IPS-15b (cell line): Measurements from ENCODE around the gene TTC5.
"Not testable (repeated sequence)": the region's sequence is repeated elsewhere in the genome, so short reads cannot be mapped to it uniquely, and the experiment has no call there.

Experiments used
- H3K27me3 ChIP-seq: one replicate; pipeline ENCODE4 v1.6.1; 2013; ENCODE audit warnings: low read length; ENCODE audit not compliant: control insufficient read depth, insufficient read depth
- H3K36me3 ChIP-seq: one replicate; pipeline ENCODE4 v1.6.1; 2013; ENCODE audit warnings: low read length; ENCODE audit not compliant: control insufficient read depth, insufficient read depth
- H3K4me1 ChIP-seq: one replicate; pipeline ENCODE4 v1.6.1; 2013; ENCODE audit warnings: mild to moderate bottlenecking, low read length; ENCODE audit not compliant: control insufficient read depth, insufficient read depth
- H3K4me3 ChIP-seq: one replicate; pipeline ENCODE4 v1.5.1; 2013; ENCODE audit warnings: low read depth, low read length
- H3K9ac ChIP-seq: one replicate; pipeline ENCODE4 v1.6.1; 2013; ENCODE audit warnings: low read depth, mild to moderate bottlenecking, low read length
- H3K9me3 ChIP-seq: one replicate; pipeline ENCODE4 v1.6.1; 2013; ENCODE audit warnings: mild to moderate bottlenecking, low read length; ENCODE audit not compliant: control insufficient read depth, insufficient read depth

The TTC5 gene

DNA sequence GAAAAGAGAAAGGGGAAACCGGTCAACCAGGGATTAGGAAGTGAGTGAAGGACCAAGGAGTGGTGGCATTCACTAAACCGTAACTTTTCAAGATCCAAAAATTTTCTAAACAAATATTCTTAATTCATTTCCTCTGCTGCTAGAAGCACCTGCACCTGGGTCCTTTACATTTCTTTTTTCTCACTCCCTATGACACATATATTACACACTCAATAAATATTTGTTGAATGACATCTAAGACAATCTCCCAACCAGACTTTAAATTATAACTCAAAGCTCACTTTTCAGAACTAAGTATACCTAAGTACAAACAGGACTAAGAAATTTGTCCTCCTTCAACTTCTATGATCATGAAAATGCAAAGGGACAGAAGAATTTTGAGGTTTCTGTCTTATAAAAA, 11.1 kb downstream of the TTC5 start:
- H3K36me3 ChIP-seq = peaks cover 7% of the 10 kb centered on the region
- no peaks in the 10 kb centered on the region for H3K4me1 ChIP-seq
- H3K9me3 ChIP-seq = no peaks in the 10 kb centered on the region
- no peak overlapping the region for H3K4me3 ChIP-seq
- no peaks in the 10 kb centered on the region for H3K27me3 ChIP-seq
- H3K9ac ChIP-seq = no peak overlapping the region

DNA sequence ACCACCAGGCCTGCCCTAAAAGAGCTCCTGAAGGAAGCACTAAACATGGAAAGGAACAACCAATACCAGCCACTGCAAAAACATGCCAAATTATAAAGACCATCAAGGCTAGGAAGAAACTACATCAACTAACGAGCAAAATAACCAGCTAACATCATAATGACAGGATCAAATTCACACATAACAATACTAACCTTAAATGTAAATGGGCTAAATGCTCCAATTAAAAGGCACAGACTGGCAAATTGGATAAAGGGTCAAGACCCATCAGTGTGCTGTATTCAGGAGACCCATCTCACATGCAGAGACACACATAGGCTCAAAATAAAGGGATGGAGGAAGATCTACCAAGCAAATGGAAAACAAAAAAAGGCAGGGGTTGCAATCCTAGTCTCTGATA, 23.8 kb downstream of the TTC5 start:
- not testable (repeated sequence) for H3K9me3 ChIP-seq, H3K4me3 ChIP-seq, H3K27me3 ChIP-seq, H3K4me1 ChIP-seq, H3K36me3 ChIP-seq, H3K9ac ChIP-seq

DNA sequence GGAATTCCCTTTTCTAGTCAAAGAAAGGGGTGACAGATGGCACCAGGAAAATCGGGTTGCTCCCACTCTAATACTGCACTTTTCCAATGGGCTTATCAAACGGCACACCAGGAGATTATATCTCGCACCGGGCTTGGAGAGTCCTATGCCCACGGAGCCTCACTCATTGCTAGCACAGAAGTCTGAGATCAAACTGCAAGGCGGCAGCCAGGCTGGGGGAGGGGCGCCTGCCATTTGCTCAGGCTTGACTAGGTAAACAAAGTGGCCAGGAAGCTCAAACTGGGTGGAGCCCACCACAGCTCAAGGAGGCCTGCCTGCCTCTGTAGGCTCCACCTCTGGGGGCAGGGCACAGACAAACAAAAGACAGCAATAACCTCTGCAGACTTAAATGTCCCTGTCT, 25.5 kb downstream of the TTC5 start:
- H3K27me3 ChIP-seq, H3K9ac ChIP-seq, H3K36me3 ChIP-seq, H3K4me1 ChIP-seq, H3K4me3 ChIP-seq, H3K9me3 ChIP-seq: not testable (repeated sequence)

DNA sequence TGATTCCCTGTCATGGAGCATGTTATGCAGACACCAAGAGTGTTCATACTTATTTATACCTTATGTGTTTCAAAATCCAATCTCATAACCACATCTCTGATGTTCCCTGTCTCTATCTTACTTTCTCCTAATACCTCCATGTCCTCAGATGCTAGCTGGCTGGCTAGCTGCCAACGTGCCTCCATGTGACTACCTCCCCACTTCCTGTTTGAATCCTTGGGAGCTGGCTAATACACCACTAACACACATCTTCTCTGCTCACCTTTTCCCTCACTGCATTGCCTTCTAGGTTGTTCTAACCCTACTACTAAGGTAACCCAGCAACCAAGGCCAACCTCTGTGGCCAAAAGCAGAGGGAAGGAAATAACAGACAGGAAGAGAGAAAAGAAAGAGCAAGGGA, 27.3 kb downstream of the TTC5 start:
- H3K27me3 ChIP-seq = no peaks in the 10 kb centered on the region
- peaks cover 3% of the 10 kb centered on the region for H3K9me3 ChIP-seq
- no peak overlapping the region for H3K4me3 ChIP-seq
- no peaks in the 10 kb centered on the region for H3K4me1 ChIP-seq
- no peak overlapping the region for H3K9ac ChIP-seq
- no peaks in the 10 kb centered on the region for H3K36me3 ChIP-seq

- H3K4me1 ChIP-seq = no peaks in the 10 kb centered on the region
- no peaks in the 10 kb centered on the region for H3K27me3 ChIP-seq
- H3K4me3 ChIP-seq = no peak overlapping the region
- H3K9ac ChIP-seq = no peak overlapping the region
- H3K9me3 ChIP-seq = peaks cover 3% of the 10 kb centered on the region
- H3K36me3 ChIP-seq = no peaks in the 10 kb centered on the region
Measured at GRCh38 chr14:20277409-20277808, 28.3 kb downstream of the TTC5 start.

GRCh38 chr14:20274062-20274461, 31.7 kb downstream of the TTC5 start:
- Histone ChIP-seq H3K9ac (no peak overlapping the region), H3K4me3 (no peak overlapping the region), H3K4me1 (no peaks in the 10 kb centered on the region), H3K36me3 (no peaks in the 10 kb centered on the region), H3K9me3 (peaks cover 3% of the 10 kb centered on the region), H3K27me3 (no peaks in the 10 kb centered on the region)

DNA sequence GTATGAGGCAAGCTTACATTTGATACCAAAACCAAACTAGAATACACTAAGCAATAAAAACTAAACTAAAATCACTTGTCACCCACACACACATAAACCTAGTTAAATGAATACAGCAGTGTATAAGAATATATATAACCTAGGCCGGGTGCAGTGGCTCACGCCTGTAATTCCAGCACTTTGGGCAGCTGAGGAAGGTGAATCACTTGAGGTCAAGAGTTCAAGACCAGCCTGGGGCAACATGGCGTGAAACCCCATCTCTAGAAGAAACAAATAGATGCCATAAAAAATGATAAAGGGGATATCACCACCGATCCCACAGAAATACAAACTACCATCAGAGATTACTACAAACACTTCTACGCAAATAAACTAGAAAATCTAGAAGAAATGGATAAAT, 41.4 kb downstream of the TTC5 start:
- not testable (repeated sequence) for H3K36me3 ChIP-seq, H3K4me3 ChIP-seq, H3K27me3 ChIP-seq, H3K4me1 ChIP-seq, H3K9ac ChIP-seq, H3K9me3 ChIP-seq

- no peak overlapping the region for H3K9ac ChIP-seq
- no peaks in the 10 kb centered on the region for H3K9me3 ChIP-seq
- no peaks in the 10 kb centered on the region for H3K27me3 ChIP-seq
- no peaks in the 10 kb centered on the region for H3K36me3 ChIP-seq
- H3K4me3 ChIP-seq = no peak overlapping the region
- H3K4me1 ChIP-seq = no peaks in the 10 kb centered on the region
Measured at GRCh38 chr14:20262642-20263128, 43.1 kb downstream of the TTC5 start.

- no peaks in the 10 kb centered on the region for H3K27me3 ChIP-seq
- H3K9me3 ChIP-seq = peaks cover 8% of the 10 kb centered on the region
Measured at GRCh38 chr14:20247646-20248246, 58.0 kb downstream of the TTC5 start.

More at GRCh38 chr14:20247646-20248246, 58.0 kb downstream of the TTC5 start:
- no peaks in the 10 kb centered on the region for H3K36me3 ChIP-seq
- no peak overlapping the region for H3K4me3 ChIP-seq
- H3K4me1 ChIP-seq = no peaks in the 10 kb centered on the region
- H3K9ac ChIP-seq = no peak overlapping the region
